ENCODE measurements around the gene CFH. TPM values are rescaled to one million over a fixed set of nuclear protein-coding genes. Genes with fewer than 3 reads are reported as not detected.
"Not testable (repeated sequence)": the region's sequence is repeated elsewhere in the genome, so short reads cannot be mapped to it uniquely, and the experiment has no call there.

The CFH gene
- total RNA-seq, 1 donor from 2014 or later: 252 TPM

GRCh38 chr1:196637606-196638005 is 14.2 kb upstream of the CFH start:
- no peak overlapping the region for H3K4me3 Mint-ChIP-seq (ENCODE audit: unreplicated experiment)
- H3K9me3 Mint-ChIP-seq (ENCODE audit: unreplicated experiment): peaks cover 12% of the 10 kb centered on the region
- no peak for DNase-seq (ENCODE audit: extremely low spot score, unreplicated experiment)
- H3K36me3 Mint-ChIP-seq (ENCODE audit: unreplicated experiment): peaks cover 4% of the 10 kb centered on the region
- no peaks in the 10 kb centered on the region for H3K27me3 Mint-ChIP-seq (ENCODE audit: unreplicated experiment)
- no peaks in the 10 kb centered on the region for H3K4me1 Mint-ChIP-seq (ENCODE audit: unreplicated experiment)
- TF ChIP-seq CTCF (IDR thresholded peaks at IDR 0.05): no peak
- H3K27ac Mint-ChIP-seq (ENCODE audit: unreplicated experiment): no peak overlapping the region

- Mint-ChIP-seq H3K27me3 (ENCODE audit: unreplicated experiment) (no peaks in the 10 kb centered on the region), H3K27ac (ENCODE audit: unreplicated experiment) (no peak overlapping the region), H3K36me3 (ENCODE audit: unreplicated experiment) (peaks cover 4% of the 10 kb centered on the region), H3K9me3 (ENCODE audit: unreplicated experiment) (peaks cover 12% of the 10 kb centered on the region), H3K4me1 (ENCODE audit: unreplicated experiment) (no peaks in the 10 kb centered on the region), H3K4me3 (ENCODE audit: unreplicated experiment) (no peak overlapping the region)
- no peak for DNase-seq (ENCODE audit: extremely low spot score, unreplicated experiment)
- TF ChIP-seq CTCF (IDR thresholded peaks at IDR 0.05): no peak
Observed at GRCh38 chr1:196638466-196638865, 13.4 kb upstream of the CFH start.

- not testable (repeated sequence) for H3K4me3 Mint-ChIP-seq (ENCODE audit: unreplicated experiment); H3K36me3 Mint-ChIP-seq (ENCODE audit: unreplicated experiment); DNase-seq (ENCODE audit: extremely low spot score, unreplicated experiment); H3K27ac Mint-ChIP-seq (ENCODE audit: unreplicated experiment); H3K4me1 Mint-ChIP-seq (ENCODE audit: unreplicated experiment); H3K27me3 Mint-ChIP-seq (ENCODE audit: unreplicated experiment)
- peaks cover 12% of the 10 kb centered on the region for H3K9me3 Mint-ChIP-seq (ENCODE audit: unreplicated experiment)
Observed at GRCh38 chr1:196639291-196639690, 12.6 kb upstream of the CFH start.

GRCh38 chr1:196640976-196641375 is 10.9 kb upstream of the CFH start:
- no peaks in the 10 kb centered on the region for H3K4me1 Mint-ChIP-seq (ENCODE audit: unreplicated experiment)
- DNase-seq (ENCODE audit: extremely low spot score, unreplicated experiment): no peak
- no peak overlapping the region for H3K4me3 Mint-ChIP-seq (ENCODE audit: unreplicated experiment)
- no peaks in the 10 kb centered on the region for H3K9me3 Mint-ChIP-seq (ENCODE audit: unreplicated experiment)
- no peaks in the 10 kb centered on the region for H3K36me3 Mint-ChIP-seq (ENCODE audit: unreplicated experiment)
- H3K27me3 Mint-ChIP-seq (ENCODE audit: unreplicated experiment): no peaks in the 10 kb centered on the region
- H3K27ac Mint-ChIP-seq (ENCODE audit: unreplicated experiment): no peak overlapping the region
- TF ChIP-seq CTCF (IDR thresholded peaks at IDR 0.05): no peak

GRCh38 chr1:196649990-196650389 is 1.9 kb upstream of the CFH start:
- Mint-ChIP-seq H3K27me3 (ENCODE audit: unreplicated experiment) (no peaks in the 10 kb centered on the region), H3K4me1 (ENCODE audit: unreplicated experiment) (peaks cover 28% of the 10 kb centered on the region), H3K27ac (ENCODE audit: unreplicated experiment) (no peak overlapping the region), H3K9me3 (ENCODE audit: unreplicated experiment) (peaks cover 3% of the 10 kb centered on the region), H3K36me3 (ENCODE audit: unreplicated experiment) (peaks cover 1% of the 10 kb centered on the region), H3K4me3 (ENCODE audit: unreplicated experiment) (no peak overlapping the region)
- DNase-seq (ENCODE audit: extremely low spot score, unreplicated experiment): no peak
- no peak for TF ChIP-seq CTCF (IDR thresholded peaks at IDR 0.05)

GRCh38 chr1:196650403-196650802 is 1.4 kb upstream of the CFH start:
- no peak overlapping the region for H3K4me3 Mint-ChIP-seq (ENCODE audit: unreplicated experiment)
- DNase-seq (ENCODE audit: extremely low spot score, unreplicated experiment): no peak
- peak overlapping the region; percentile 28 for H3K27ac Mint-ChIP-seq (ENCODE audit: unreplicated experiment)
- H3K27me3 Mint-ChIP-seq (ENCODE audit: unreplicated experiment): no peaks in the 10 kb centered on the region
- H3K9me3 Mint-ChIP-seq (ENCODE audit: unreplicated experiment): peaks cover 3% of the 10 kb centered on the region
- H3K4me1 Mint-ChIP-seq (ENCODE audit: unreplicated experiment): peaks cover 31% of the 10 kb centered on the region
- peaks cover 1% of the 10 kb centered on the region for H3K36me3 Mint-ChIP-seq (ENCODE audit: unreplicated experiment)
- no peak for TF ChIP-seq CTCF (IDR thresholded peaks at IDR 0.05)
